Endometrium (tissue), 2 donors: ENCODE data around the gene HS3ST5.
A peak's percentile ranks its signal among the peaks of the same experiment; 100 is the strongest.
"Not testable (repeated sequence)": the region's sequence is repeated elsewhere in the genome, so short reads cannot be mapped to it uniquely, and the experiment has no call there.

Experiments
- FAIRE-seq: peaks from 2 replicates; lab custom pipeline; 2012; peaks lifted over from hg19 to GRCh38; lab: Jason Lieb, UNC
- donor health status: control.
- donor health status: control.

Gene HS3ST5

DNA sequence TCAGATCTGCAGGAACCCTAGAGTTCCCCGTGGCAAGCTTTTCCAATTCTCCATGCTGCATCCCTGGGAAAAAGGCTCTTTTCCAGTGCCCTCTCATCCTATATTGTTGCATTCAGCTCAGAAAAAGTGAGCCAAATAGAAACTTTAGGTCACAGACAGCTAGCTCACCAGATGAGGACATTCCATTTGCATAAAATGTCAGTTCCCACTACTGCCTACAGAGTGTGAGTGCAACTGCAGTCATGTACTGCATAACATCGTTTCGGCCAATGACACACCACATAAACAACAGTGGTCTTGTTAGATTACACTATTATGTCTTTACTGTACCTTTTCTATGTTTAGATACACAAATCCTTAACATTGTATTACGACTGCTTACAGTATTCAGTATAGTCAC, 8.6 kb downstream of the HS3ST5 start:
- FAIRE-seq = no peak

DNA sequence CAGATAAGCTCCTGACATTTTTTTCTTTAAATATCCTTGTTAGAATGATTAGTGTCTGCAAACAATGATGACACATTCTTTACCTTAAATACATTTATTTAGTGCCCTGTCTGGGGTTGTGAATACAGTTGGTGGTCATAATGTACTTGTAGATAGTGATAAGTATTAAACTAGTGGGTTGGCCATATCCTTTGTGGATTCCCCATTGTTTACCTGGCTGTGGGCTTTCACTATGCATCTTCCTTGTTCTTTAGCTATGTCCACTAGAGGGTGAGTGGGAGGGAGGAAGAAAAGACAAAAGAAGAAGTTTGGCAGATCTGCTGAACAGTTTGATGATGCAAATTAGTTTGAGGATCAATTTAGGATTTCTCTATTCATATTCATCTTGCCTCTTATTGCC, 15.7 kb downstream of the HS3ST5 start:
- no peak for FAIRE-seq

DNA sequence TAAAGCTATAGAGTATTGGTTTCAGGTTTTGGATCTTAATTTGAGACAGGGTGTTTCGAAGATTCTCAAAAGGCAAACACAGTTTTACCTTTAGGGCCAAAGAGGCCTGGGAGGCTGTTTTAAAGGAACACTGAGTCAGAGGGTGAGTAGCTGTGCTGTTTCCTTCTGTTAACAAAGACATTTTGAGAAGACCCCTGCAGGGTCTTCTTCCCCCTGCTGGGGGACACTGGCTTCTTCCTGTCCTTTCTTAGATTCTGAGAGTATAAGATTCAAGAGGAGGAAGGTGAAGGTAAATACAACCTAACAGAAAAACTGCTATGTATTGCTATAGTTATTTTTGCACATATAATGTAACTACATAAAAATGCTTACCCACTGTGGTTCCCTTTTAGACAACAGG, 19.0 kb downstream of the HS3ST5 start:
- FAIRE-seq = no peak

DNA sequence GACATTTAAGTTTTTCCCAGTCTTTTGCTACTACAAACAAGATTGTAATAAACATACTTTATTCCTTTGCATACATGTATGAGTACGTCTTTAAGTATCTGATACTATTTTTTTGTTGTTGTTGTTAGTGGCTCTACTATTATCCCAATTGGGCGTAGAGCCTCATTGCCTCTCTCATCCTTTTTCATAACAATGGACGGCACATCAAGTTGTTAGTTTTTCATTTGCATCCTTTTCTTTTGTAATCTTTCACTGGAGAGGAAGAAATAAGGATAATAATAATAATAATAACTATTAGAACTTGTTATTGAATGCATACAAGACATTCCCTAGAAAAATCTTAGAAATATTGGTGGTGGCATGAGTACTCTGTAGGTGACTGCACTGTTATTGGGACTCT, 23.1 kb downstream of the HS3ST5 start:
- no peak for FAIRE-seq

DNA sequence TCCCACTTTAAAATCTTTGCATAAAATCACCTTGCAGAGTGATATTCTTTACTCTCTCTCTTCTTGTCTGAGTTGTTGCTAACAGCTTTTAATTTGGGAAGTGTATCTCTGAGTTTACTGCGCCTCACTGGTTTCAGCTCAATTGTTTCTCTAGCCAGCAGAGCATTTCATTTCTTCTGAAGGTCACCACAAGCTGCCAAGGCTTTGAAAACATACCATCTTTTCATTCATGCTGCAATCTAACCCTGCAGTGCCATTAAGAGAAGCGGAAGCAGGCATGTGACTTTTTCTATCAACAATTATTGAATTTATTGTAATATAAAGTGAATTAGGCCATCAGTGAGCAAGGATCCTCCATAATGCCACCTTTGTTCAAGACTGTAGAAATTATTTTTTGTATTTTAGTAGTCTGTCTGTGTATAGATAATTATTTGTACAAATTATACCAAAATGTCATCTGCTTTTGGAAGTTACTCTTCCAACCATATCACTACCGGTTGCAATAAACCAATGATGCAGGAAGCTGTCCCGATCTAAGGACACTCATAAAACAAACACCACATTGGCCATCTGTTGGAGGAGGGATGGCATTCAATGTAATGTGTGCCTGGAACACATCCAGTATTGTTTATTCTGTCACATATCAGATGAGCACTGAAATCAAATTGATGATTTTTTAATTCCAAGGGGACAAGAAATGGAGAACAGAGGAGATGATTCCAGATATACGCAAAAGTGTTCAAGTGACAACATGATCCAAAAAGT, 26.8 kb downstream of the HS3ST5 start:
- no peak for FAIRE-seq

DNA sequence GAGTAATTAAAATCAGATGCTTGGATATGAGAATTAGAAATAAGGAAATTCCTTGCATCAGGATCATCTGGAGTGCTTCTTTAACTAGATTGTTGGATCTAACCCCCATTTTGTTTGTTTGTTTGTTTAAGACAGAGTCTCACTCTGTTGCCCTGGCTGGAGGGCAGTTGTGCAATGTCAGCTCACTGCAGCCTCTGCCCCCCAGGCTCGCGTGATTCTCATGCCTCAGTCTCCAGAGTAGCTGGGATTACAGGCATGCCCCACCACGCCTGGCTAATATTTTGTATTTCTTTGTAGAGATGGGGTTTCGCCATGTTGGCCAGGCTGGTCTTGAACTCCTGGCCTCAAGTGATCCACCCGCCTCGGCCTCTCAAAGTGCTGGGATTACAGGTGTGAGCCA, 29.0 kb downstream of the HS3ST5 start:
- FAIRE-seq = not testable (repeated sequence)

DNA sequence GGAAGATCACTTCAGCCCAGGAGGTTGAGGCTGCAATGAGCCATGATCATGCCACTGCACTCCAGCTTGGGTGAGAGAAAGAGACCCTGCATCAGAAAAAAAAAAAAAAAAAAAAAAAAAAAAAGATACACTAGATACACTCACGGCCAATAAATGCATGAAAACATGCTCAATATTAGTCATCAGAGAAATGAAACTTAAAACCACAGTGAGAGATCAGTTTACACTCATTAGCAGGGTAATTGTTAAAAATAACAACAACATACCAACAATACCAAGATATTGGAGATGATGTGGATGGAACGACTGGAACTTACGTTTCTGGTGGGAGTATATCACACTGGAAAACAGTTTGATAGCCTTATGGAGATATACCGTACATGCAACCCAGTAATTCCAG, 29.9 kb downstream of the HS3ST5 start:
- no peak for FAIRE-seq

DNA sequence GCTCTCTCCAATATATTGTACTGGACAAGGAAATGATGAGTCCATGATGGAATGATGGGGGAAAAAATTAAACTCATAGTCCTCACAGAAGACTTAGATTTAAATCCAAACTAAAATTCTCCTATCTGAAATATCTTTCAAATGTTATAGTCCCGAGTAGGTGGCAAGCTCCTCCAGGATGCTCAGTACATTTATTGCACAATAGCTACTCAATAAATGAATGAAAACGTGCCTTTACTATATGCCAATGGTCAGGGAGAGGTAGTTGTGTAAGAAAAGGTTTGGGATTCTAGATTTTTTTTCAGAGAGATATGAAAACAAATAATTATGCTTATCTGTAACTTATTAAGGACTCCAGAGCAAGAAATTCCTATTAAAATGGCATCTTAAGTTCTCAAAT, 32.8 kb downstream of the HS3ST5 start:
- no peak for FAIRE-seq

DNA sequence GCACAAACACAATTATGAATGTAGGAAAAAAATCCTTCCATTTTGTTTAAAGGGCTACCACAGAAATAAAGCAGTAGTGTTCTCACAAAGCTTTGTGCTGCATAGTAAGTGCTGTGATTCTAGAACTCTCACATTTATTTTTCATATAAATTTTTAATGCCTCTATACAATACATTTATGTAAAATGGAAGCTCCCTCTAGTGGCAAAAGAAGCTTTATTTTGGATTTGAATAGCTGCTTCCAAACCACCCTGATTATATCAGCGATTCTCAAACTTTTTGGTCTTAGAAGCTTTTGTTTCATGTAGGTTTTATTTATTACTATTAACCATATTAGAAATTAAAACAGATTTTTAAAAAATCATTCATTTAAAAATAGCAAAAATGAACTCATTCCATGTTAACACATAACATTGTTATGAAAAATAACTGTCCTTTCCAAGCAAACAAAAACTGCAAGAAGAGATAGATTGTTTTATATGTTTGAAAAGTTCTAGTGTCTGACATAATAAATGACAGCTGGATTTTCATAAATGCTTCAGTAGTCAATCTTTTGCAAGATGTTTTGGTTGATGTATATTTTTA, 38.4 kb downstream of the HS3ST5 start:
- peak; percentile 68 for FAIRE-seq

DNA sequence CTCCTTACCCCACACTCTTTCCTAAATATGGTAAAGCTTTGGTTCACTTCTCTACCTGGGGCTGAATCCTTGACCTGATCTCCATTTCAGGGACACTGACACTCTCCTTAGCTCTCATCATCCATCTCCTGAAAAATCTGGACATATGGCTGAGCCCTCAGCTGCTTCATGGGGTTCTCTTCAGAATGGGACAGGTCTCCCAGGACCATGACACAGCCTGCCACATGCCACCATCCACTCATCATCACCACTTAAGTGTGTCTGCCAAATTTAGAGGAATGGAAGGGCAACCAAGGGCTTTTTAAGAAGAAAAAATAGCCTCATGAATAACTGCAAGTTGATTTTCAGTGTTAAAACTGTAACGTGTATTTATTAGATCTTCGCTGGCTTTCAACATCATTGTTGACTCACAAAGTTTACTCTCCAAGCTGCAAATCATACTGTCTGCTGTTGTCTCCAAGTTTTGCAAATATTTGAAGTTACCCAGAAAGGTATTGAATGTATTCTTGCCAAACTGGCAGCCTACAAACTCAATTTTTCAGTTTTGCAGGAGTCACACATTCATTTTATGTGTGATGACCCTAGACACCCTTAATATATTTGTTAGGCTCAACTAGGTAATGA, 41.1 kb downstream of the HS3ST5 start:
- FAIRE-seq = no peak

DNA sequence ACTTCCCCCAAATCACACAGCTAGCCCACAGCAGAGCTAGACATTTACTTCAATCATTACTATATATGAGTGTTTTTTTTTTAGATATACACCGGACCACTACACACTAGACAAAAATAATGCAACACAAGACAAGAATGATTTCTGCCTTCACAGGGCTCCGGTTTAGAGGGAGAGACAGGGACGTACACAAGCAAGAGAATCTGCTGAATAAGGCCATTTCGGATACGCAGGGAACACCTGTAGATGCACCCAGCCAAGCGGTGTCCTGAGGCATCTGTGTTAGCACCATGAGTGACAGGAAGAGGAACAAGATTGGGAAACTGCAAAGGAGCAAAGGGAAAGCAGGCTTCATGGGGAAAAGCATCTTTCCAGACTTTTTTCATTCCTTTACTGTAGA, 45.7 kb downstream of the HS3ST5 start:
- no peak for FAIRE-seq

DNA sequence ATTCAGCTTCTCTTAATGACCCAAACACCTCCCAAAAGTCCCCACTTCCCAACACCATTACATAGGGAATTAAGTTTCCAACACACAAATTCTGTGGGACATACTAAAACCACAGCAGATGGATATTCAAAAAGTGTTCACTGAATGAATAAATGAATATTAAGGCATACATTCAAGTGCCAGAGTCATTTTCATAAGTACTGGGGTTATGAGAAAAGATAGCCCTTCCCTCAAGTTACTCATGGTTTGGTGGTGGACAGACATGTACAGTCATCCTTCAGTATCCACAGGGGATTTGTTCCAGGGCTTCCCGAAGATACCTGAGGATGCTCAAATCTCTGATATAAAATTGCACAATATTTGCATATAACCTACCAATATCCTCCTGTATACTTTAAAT, 50.4 kb downstream of the HS3ST5 start:
- no peak for FAIRE-seq

DNA sequence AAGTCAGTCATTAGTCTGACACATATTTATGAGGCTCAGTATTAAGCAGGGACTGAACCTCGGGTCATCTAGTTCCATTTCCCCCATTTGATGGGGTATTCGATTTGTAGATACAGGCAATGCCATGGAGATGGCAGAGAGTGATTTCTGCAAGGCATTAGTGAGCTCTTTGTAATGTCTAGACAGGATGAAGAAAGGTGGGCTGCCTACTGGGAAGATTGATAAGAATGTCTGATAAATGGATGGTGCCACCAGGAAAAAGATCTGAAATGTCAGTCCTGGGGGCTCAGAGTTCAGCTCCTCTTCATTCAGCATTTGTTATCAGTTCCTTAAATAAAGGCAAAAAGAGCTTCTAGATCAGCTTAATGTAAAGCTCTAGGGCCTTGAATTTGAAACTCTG, 51.4 kb downstream of the HS3ST5 start:
- no peak for FAIRE-seq

DNA sequence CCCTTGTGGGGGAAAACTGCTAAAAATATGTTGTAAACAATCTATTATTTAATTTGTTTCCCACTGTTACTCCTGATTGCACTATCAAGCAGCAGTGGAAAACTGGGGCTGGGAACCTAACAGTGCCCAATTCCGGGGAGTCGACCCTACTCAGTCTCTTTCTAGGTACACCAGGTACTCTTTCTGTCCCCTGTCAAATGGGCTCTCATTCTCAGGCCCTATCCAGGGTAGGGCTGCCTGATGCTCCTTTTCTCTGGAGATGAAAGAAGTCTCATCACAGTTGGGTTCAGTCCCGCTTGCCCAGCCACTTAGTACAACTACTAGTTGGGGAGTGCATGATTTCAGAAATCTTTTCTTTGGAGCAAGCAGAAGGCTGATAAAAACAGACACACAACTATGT, 52.0 kb downstream of the HS3ST5 start:
- no peak for FAIRE-seq

DNA sequence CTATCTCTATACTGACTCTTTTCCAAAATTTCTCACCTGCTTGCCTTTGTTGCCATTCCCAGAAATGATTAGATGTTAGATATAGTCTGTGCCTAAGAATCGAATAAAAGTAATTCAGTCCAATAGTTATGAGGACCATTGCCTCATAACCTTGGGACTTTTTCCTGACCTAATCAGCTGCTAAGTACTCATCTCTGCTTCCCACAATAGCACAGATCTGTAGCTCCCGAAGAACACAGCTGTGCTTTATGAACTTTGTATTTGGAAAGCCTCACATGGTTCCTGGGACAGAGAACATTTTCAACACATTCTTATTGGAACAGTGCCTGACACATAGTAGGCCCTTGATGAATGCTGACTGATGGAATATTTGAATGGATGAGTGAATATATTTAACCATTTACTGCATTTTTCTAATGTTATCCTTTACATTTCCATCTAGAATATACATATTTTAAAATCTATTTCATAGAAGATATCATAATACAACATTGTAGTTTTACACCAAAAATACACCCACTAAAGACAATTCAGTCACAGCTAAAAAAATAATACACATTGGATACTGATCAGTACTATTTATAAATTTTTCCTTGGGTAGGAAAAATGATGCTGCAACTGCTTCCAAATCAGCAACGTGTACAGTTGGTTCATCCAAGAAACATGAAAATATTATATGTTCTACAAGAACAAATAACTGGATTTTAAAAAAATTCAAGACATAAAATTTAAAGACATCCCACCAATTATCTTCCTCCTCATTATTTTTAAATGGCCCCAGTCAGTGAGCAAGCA, 53.9 kb downstream of the HS3ST5 start:
- FAIRE-seq = no peak

DNA sequence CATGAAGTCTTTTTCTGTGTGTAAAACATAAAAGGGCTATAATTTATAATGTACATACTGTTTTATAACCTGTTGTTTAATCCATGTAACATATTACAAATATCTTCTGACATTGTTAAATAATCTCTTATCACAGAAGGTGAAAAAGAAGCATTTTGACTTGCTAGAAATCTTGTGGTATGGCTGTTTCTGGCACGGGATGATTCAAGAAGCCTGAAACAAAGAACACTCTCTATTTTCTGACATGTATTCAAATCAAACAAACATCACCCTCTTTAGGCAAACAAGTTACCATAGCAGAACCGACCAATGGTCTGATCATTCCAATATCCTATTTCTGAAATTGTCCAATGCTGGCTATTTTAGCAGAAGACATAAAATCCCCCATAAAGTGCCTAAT, 55.4 kb downstream of the HS3ST5 start:
- FAIRE-seq = no peak

DNA sequence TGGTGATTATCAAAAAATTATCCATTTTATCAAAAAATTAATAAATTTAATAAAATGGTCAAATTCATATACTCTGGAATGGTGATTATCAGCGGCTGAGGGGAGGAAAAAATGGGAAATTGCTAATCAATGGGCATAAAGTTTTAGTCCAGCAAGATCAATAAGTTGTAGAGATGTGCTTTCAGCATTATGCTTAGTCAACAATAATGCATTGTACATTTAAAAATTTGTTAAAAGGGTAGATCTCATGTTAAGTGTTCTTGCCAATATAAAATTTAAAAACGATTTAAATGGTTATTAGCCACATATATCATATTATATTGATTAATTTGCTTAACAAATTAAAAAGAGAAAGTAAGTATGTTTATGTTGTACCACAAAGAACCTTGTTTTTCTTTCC, 56.6 kb downstream of the HS3ST5 start:
- no peak for FAIRE-seq

DNA sequence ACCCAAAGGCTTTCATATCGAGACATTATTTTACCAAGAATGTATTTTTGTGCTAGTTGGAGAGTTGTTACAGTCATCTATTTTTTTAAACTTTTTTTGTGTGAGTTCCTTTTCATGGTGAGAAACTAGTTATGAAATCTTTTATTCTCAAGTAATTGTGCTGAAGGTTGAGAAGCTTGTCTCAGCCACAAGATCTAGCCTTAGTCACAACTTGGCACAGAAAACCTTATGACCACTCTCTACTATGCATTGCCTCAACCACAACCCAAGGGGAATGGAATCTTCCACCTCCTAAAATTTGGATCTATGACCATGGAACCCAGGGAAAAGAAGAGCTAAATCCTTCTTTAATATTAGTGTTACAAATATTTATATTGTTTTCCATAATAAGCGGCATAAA, 58.5 kb downstream of the HS3ST5 start:
- no peak for FAIRE-seq

DNA sequence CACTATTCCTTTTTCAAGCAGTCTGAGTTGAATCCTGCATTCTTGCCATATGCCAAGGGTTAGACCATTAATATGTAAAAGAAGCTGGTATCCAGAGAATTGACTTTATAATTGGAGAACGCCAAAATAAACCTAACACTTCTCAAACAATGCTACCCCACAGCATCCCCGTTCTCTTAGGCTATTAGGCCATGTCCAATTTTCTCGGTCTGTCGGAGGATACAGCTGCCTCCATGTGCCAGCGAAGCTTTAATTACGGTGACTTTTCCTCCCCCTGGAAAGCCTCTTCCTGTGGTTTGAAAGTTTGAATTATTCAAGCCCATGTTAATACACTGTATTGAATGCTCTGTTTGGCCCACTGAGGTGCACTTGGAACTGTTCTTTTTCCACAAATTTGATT, 60.5 kb downstream of the HS3ST5 start:
- FAIRE-seq = no peak

DNA sequence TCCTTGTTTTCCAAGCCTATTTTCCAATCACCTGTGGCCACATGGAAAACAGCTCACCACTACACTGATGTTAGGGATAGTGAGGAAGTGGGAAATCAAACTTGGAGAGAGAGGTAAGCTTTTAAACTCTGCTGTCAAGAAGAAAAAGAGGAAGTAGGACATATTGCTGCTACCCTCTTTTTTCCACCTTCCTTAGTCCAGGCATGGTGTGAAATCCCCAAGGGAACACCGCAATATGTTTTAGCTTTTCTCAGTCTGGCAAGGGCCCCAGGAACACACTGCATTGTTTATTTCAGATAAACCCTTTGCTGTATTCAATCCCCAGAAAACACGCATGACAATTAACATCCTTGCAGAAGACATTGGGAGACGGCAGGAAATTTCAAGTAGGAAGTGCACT, 61.3 kb downstream of the HS3ST5 start:
- no peak for FAIRE-seq

DNA sequence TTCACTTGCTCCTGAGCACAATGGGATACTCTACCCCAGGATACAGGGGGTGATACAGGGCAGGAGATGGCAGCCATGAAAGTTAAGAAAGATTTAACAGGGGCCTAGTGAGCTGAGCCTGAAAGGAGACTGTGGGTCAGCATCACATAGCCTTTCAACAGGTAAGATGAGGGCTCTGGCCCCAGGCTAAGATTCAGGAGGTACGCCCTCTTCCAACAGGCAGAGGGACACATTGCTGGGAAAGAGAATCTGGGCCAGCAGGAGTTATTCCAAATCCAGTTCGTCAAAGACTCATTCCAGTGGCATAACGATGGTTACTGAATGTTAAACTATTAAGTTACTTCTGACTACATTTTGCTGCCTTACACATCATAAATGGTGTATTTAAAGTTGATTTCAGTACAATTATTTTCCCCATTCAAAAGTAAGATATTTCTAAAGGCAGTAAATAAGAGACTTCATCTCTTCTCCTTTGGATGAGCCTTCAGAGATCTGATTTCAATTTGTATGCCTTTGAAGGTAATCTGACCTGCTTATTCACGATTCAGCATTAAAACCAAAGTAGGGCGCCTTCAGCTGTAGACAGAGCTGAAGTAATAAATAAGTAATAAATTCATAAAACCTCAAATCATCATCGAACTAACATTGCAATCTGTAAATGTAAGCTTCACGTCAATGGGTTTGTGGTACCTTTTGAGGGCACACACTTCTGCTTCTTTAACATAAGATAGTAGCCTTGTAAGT, 62.4 kb downstream of the HS3ST5 start:
- FAIRE-seq = no peak

DNA sequence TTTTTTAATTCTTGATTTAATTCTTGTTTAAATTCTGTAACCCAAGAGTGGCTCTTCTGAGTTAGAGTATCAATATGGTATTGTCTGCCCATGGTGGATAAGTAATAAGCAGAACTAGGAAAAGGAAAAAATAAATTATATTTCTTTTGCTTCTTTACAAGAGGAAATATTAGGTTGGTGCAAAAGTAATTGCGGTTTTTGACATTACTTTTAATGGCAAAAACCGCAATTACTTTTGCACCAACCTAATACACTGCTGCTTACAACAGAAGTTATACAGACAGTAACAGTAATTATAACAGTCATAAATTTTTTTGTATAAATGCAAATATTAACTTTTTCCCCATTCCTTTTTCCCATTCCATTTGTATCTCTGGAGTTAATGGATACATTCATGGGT, 65.6 kb downstream of the HS3ST5 start:
- no peak for FAIRE-seq
